ENCODE data around the gene VASH2.
A peak's percentile ranks its signal among the peaks of the same experiment; 100 is the strongest.
"Not testable (repeated sequence)": the region's sequence is repeated elsewhere in the genome, so short reads cannot be mapped to it uniquely, and the experiment has no call there.

VASH2 gene

DNA sequence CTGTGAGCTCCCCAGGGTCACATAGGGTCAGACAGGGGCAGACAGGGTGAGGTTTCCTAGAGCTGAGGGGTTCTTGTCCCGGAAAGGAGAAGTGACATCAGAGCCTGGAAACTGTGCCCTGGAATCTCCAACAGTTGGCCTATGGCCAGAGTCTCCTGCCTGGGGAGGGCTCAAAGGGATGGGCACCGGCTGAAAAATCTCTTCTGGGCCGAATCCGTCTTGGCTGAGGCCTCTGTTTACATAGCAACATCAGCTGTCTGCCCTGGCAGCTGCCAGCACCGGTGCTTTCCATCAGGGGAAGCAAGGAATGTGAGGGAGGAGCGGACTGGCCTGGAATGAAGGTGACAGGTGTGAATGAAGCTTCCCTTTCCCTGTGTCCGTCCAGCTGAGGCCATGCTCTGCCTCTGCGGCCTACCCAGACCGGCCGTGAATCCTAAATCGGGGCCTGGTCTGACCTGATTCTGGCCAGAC is 30.7 kb downstream of the VASH2 start:
- no peak for DNase-seq (ENCODE audit: low read depth)

- DNase-seq (ENCODE audit: low read depth) = no peak
These were observed 31.4 kb downstream of the VASH2 start for GRCh38 chr1:212981571-212982328.

GRCh38 chr1:212982430-212983152 is 32.2 kb downstream of the VASH2 start:
- DNase-seq (ENCODE audit: low read depth) = no peak

DNA sequence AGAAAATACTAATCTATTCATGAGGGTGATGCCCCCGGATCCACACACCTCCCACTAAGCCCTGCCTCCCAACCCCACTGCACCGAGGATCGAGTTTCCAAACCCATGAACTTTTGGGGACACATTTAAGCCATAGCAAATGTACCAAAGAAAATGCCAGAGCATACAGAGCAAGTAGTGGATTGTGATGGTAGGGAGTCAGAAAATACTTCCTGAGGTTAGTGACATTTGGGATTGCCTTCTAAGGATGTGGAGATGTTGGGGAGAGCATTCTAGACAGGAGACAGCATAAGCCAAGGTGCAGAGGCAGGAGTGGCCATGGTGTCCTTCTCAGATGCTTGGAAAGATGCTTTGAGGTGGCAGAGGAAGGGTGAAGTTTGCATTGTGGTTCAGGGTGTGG is 33.1 kb downstream of the VASH2 start:
- DNase-seq (ENCODE audit: low read depth) = no peak

DNA sequence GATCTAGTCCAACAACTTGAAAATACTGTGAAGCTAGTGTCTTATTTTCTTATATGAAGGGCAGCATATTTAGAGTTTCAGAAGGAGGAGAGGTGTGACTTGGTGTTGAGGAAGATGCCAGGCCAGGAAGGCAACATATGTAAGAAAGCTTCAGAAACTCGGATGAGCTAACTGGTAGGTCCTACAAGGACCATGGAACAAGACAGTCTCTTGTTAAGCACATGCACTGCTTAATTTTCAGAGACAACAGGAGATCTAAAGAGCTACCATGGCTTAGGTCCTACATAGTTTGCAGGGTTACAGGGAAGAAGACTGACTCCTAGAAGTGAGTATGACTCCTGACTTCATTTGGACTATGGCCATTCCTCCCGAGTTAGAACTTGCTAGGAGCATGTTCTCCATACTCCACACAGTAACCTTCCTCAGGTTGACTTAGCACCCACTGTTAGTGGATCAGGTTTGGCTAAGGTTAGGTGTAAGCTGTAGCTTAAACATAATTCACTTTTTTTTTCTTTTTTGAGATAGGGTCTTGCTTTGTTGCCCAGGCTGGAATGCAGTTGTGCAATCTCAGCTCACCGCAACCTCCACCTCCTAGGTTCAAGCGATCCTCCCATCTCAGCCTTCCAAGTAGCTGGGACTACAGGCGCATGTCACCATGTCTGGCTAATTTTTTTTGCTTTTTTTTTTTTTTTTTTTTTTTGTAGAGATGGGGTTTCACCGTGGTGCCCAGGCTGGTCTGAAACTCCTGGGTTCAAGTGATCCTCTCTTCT is 34.4 kb downstream of the VASH2 start:
- no peak for DNase-seq (ENCODE audit: low read depth)

GRCh38 chr1:212986551-212986950 is 36.2 kb downstream of the VASH2 start:
- no peak for DNase-seq (ENCODE audit: low read depth)

DNA sequence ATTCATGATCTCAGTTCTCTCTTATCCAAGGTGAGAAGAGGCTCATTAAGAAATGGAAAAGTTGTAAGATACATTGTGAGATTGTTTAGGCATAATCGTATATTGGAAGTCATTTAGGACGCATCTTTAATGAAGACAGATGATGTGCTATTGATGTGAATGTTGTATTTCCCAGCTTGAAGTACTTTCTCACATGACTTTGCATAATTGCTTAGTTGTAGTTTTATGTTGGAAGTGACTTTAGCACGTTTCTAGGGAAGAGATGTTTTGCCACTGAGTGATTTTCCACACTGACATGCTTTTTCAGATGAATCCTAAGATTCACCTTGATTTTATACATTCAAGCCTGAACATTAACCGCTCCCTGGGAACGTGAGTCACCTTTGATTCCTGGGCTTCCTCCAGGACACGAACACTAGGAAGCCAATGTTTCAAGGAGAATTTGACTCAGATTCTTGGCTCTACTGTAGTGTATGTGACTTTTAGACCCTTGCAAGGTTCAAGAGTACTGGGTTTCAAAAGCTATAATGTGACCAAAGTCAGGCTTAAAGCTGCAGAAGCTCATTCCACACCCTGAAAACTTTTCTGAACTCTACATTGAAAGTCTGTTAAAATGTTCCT is 37.5 kb downstream of the VASH2 start:
- DNase-seq (ENCODE audit: low read depth) = no peak

- DNase-seq (ENCODE audit: low read depth) = no peak
These were observed 39.9 kb downstream of the VASH2 start for GRCh38 chr1:212990276-212990675.

DNA sequence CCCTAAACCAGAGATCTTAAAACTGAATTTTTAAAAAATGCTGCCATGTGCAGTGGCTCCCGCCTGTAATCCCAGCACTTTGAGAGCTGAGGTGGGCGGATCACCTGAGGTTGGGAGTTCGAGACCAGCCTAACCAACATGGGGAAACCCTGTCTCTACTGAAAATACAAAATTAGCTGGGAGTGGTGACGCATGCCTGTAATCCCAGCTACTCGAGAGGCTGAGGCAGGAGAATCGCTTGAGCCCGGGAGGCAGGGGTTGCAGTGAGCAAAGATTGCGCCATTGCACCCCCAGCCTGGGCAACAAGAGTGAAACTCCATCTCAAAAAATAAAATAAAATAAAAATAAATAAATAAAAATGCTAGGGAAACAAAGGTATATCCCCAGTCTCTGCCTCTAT is 43.6 kb downstream of the VASH2 start:
- DNase-seq (ENCODE audit: low read depth) = not testable (repeated sequence)

GRCh38 chr1:212994926-212995325 is 44.6 kb downstream of the VASH2 start:
- DNase-seq (ENCODE audit: low read depth) = no peak

DNA sequence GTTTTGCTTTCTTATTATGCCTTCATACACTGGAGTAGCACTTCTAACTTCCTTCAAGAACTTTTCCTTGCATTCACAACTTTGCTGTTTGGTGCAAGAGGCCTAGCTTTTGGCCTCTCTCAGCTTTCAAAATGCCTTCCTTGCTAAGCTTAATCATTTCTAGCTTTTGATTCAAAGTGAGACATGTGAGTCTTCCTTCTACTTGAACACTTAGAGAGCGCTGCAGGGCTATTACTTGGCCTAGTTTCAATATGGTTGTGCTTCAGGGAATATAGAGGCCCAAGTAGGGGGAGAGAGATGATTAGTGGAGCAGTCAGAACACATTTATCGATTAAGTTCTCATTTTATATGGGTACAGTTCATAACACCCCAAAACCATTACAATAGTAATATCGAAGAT is 52.9 kb downstream of the VASH2 start:
- DNase-seq (ENCODE audit: low read depth) = no peak

DNA sequence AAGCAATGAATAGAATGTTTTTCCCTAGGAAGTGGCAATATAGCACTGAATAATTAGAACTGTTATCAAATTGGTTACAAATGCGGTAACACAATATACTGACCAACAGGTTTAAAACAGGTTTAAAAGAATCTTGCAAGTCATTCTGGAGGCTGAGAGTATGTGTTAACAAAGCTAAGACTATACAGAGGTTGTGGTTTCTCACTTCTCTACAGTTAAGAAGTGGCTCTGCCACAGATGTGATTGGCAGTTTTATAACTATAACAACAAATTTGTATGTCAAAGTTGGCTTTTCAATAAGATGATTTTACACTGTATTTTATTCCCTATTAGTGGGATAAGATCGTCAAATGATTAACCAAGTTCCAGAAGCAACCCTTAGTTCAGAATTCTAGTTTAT is 58.2 kb downstream of the VASH2 start:
- no peak for DNase-seq (ENCODE audit: low read depth)

DNA sequence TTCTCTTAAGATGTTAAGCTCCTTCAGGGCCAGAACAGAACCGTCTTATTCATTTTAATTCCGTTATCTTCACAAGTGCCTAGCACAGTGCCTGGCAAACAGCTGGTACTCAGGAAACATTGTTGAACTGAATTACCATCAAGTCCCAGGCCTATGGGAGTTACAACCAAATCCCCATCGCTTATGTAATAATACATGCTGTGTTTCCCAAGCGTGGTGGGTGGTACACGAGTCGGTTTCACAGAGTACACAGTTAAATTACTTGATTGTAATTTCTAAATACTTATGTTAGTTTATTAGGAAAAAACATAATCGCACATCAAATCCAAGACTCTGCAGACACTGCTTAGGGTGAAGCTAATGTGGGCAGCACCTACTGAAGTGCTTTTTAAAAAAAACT is 64.3 kb downstream of the VASH2 start:
- no peak for DNase-seq (ENCODE audit: low read depth)

GRCh38 chr1:213015099-213016050 is 65.0 kb downstream of the VASH2 start, which contains the start of gene ANGEL2:
ANGEL2 (minus strand) TSS chr1:213015867; CDS start chr1:213015671, 196 bp downstream.
- peak; percentile 95 for DNase-seq (ENCODE audit: low read depth)

- no peak for DNase-seq (ENCODE audit: low read depth)
These were observed 67.3 kb downstream of the VASH2 start for GRCh38 chr1:213017447-213018273.

DNA sequence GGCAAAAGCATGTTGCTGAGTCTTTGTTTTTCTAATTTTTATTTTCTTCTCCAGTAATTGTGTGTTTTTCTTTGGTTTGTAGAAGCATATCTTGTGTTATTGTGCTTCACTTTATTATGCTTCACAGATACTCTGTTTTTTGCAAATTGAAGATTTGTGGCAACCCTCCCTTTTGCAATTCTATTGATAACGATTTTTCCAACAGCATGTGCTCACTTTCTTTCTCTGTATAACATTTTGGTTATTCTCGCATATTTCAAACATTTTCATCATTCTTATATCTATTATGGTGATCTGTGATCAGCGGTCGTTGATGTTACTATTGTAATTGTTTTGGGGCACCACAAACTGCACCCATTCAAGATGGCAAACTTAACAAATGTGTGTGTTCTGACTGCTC is 69.1 kb downstream of the VASH2 start:
- no peak for DNase-seq (ENCODE audit: low read depth)

GRCh38 chr1:213020016-213020415 is 69.7 kb downstream of the VASH2 start:
- no peak for DNase-seq (ENCODE audit: low read depth)

- DNase-seq (ENCODE audit: low read depth) = not testable (repeated sequence)
These were observed 76.7 kb downstream of the VASH2 start for GRCh38 chr1:213027024-213027423.

GRCh38 chr1:213032651-213033050 is 82.3 kb downstream of the VASH2 start:
- no peak for DNase-seq (ENCODE audit: low read depth)

- DNase-seq (ENCODE audit: low read depth) = no peak
These were observed 84.4 kb downstream of the VASH2 start for GRCh38 chr1:213034713-213035112.

Data from CMK (cell line).